ENCODE data around the gene CBY1. TPM values are rescaled to one million over a fixed set of nuclear protein-coding genes. Genes with fewer than 3 reads are reported as not detected.

The CBY1 gene
- total and polyA plus RNA-seq, 2 donors (not counting 1 experiment from before 2014, with no cell fraction given) = 6.0 to 20.7 TPM

DNA sequence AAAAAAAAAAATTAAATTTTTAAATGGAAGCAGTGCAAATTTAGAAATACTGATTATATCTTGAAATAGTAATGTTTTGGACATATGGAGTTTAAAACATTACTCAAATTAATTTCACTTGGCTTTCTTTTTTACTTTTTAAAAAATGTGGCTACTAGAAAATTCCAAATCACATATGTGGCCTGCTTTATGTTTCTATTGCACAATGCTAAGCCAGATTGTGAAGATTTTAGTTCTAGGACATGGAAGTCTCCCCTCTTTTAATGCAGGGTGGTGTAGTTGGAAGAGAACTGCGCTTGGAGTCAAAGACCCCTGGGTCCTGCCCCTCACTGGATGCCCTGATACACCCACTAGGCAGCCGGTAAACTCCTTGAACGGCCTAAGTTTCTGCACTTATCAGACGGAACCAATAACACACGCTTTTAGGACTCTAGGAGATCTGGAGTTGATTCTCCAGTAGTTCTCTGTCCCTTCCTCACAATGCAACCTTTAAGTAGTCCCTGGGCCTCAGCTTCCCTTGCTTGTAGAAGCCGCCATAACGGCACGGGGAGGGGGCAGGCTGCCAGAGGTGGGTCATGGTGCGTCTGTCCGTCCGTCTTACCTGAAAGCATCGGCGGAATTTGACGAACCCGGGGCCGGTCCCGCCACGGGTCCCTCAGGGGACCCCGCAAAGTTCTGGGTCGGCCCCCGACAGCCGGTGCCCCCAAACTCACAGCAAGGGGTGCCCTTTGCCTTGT lies 751 bp upstream of the CBY1 start:
- TF ChIP-seq, protein P1, sequence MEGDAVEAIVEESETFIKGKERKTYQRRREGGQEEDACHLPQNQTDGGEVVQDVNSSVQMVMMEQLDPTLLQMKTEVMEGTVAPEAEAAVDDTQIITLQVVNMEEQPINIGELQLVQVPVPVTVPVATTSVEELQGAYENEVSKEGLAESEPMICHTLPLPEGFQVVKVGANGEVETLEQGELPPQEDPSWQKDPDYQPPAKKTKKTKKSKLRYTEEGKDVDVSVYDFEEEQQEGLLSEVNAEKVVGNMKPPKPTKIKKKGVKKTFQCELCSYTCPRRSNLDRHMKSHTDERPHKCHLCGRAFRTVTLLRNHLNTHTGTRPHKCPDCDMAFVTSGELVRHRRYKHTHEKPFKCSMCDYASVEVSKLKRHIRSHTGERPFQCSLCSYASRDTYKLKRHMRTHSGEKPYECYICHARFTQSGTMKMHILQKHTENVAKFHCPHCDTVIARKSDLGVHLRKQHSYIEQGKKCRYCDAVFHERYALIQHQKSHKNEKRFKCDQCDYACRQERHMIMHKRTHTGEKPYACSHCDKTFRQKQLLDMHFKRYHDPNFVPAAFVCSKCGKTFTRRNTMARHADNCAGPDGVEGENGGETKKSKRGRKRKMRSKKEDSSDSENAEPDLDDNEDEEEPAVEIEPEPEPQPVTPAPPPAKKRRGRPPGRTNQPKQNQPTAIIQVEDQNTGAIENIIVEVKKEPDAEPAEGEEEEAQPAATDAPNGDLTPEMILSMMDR (IDR thresholded peaks at IDR 0.05) = no peak
- TF ChIP-seq EZH2 (IDR thresholded peaks at IDR 0.05; ENCODE audit: borderline replicate concordance, insufficient read depth, low read depth, low read length, poor library complexity, severe bottlenecking) = no peak
- Histone ChIP-seq H3K27ac (ENCODE audit: low read length in 2 of 2) (peak overlapping the region; percentile 78 to 98), H2AFZ (ENCODE audit: insufficient read depth, low read depth, low read length, poor library complexity, severe bottlenecking) (peak overlapping the region; percentile 85), H3K36me3 (replicated peaks in 1 of 2; ENCODE audit: control extremely low read depth in 1 of 2, control insufficient read depth in 1 of 2, extremely low read depth in 1 of 2, insufficient read depth in 2 of 2, low read length in 1 of 2) (no peaks in the 10 kb centered on the region), H3K4me1 (ENCODE audit: control insufficient read depth in 2 of 2, insufficient read depth in 2 of 2, low read length in 2 of 2) (peaks cover 13 to 15% of the 10 kb centered on the region in 2 donors), H3K4me2 (replicated peaks; ENCODE audit: low read depth, low read length, poor library complexity, severe bottlenecking) (peak overlapping the region; percentile 83), H3K27me3 (replicated peaks in 1 of 4; ENCODE audit: control extremely low read depth in 1 of 4, control insufficient read depth in 3 of 4, insufficient read depth in 4 of 4, low read length in 3 of 4) (no peaks in the 10 kb centered on the region), H3K9ac (ENCODE audit: low read length) (peak overlapping the region; percentile 82), H3K9me3 (ENCODE audit: control extremely low read depth in 1 of 3, control insufficient read depth in 2 of 3, insufficient read depth in 1 of 3, low read length in 2 of 3) (no peaks in the 10 kb centered on the region), H4K20me1 (ENCODE audit: control insufficient read depth, insufficient read depth, low read length, poor library complexity, severe bottlenecking) (no peaks in the 10 kb centered on the region), H3K79me2 (ENCODE audit: control insufficient read depth, insufficient read depth, low read length) (peaks cover 7% of the 10 kb centered on the region), H3K4me3 (ENCODE audit: control extremely low read depth in 1 of 5, extremely low read depth in 1 of 5, insufficient read depth in 1 of 5, low read depth in 2 of 5, low read length in 4 of 5) (peak overlapping the region; percentile 79 to 89 (median 85))
- POLR2A ChIA-PET = no interaction called here
- H3K27me3 Mint-ChIP-seq = no peaks in the 10 kb centered on the region
- CTCF ChIA-PET = no interaction called here
- no peak for DNase-seq
- ATAC-seq (ENCODE audit: low read depth) = no peak
- peak overlapping the region; percentile 99 for H3K27ac Mint-ChIP-seq
- peak overlapping the region; percentile 94 for H3K4me3 Mint-ChIP-seq
- H3K9me3 Mint-ChIP-seq (ENCODE audit: insufficient read depth) = no peaks in the 10 kb centered on the region
- intact Hi-C loops (cut with micrococcal nuclease) = loop anchor here (1.0 to 10.0 kb wide), 3 partner anchors 26 to 151 kb away; partner anchors contain the start of genes DDX17, GTPBP1 and TOMM22
- WGBS (ENCODE audit: insufficient coverage) = 9% methylated on average over 20 of the region's 22 CpGs
- peaks cover 15% of the 10 kb centered on the region for H3K4me1 Mint-ChIP-seq

Measured in B cell (primary cell).